ENCODE results near the gene SEC11C. TPM values are rescaled to one million over a fixed set of nuclear protein-coding genes. Genes with fewer than 3 reads are reported as not detected.

The SEC11C gene
- total and polyA plus RNA-seq, 2 of the 8 experiments (the other 6 are each of a cell fraction or from before 2014, with no cell fraction given) = 27.1 to 59.3 TPM

- no peak overlapping the region for H4K5ac ChIP-seq (ENCODE audit: insufficient read length, low read depth, low read length)
- no peak for TF ChIP-seq NRF1 (IDR thresholded peaks at IDR 0.05; ENCODE audit: low read depth, low read length)
- TF ChIP-seq KDM5A (IDR thresholded peaks at IDR 0.05; ENCODE audit: low read length) = no peak
- no peak for TF ChIP-seq POU5F1 (IDR thresholded peaks at IDR 0.05; ENCODE audit: low read depth, low read length)
- TF ChIP-seq E2F6 (IDR thresholded peaks at IDR 0.05) = no peak
- no peak for TF ChIP-seq JUN (IDR thresholded peaks at IDR 0.05; ENCODE audit: low read depth, low read length)
- TF ChIP-seq SIN3A (conservative IDR thresholded peaks at IDR 0.05 in 1 of 2, IDR thresholded peaks at IDR 0.05 in 1 of 2; ENCODE audit: low read depth in 1 of 2, low read length in 2 of 2) = no peak
- no peak for TF ChIP-seq TBP (IDR thresholded peaks at IDR 0.05; ENCODE audit: low read depth, low read length)
- no peak for TF ChIP-seq GTF2F1 (IDR thresholded peaks at IDR 0.05; ENCODE audit: borderline replicate concordance, low read depth, low read length)
- TF ChIP-seq BCL11A (IDR thresholded peaks at IDR 0.05; ENCODE audit: low read depth in 2 of 2, low read length in 2 of 2) = no peak
- no peak for TF ChIP-seq CEBPB (IDR thresholded peaks at IDR 0.05; ENCODE audit: low read depth, low read length)
- TF ChIP-seq EZH2 (IDR thresholded peaks at IDR 0.05; ENCODE audit: low read depth, low read length, severe bottlenecking) = no peak
- no peak for TF ChIP-seq SP1 (IDR thresholded peaks at IDR 0.05; ENCODE audit: low read depth, low read length)
- no peak for TF ChIP-seq CBX8 (IDR thresholded peaks at IDR 0.05; ENCODE audit: borderline replicate concordance, low read depth, low read length)
- TF ChIP-seq FOSL1 (IDR thresholded peaks at IDR 0.05; ENCODE audit: insufficient read depth, low read depth, low read length) = no peak
Observed at GRCh38 chr18:59142274-59142673, 2.6 kb downstream of the SEC11C start.

More at GRCh38 chr18:59142274-59142673, 2.6 kb downstream of the SEC11C start:
- Histone ChIP-seq H3K14ac (ENCODE audit: insufficient read length) (no peak overlapping the region), H3K18ac (ENCODE audit: extremely low read depth, low read length) (no peak overlapping the region), H3K9ac (replicated peaks in 1 of 4; ENCODE audit: extremely low read depth in 1 of 4, low read depth in 3 of 4, low read length in 3 of 4) (no peak overlapping the region), H3K27me3 (replicated peaks in 1 of 4; ENCODE audit: control insufficient read depth in 3 of 4, extremely low read depth in 1 of 4, insufficient read depth in 3 of 4, low read length in 3 of 4) (no peaks in the 10 kb centered on the region), H3K36me3 (ENCODE audit: control insufficient read depth in 2 of 4, insufficient read depth in 4 of 4, low read length in 3 of 4) (no peaks in the 10 kb centered on the region), H3K23me2 (ENCODE audit: low read depth, low read length) (peaks cover 3% of the 10 kb centered on the region), H2BK5ac (ENCODE audit: low read depth, low read length) (no peak overlapping the region), H2BK15ac (ENCODE audit: low read length) (no peak overlapping the region), H3K4me2 (ENCODE audit: insufficient read depth in 1 of 2, low read depth in 2 of 2, low read length in 2 of 2) (no peak overlapping the region), H4K91ac (replicated peaks; ENCODE audit: insufficient read length, low read length) (no peak overlapping the region), H3K23ac (ENCODE audit: insufficient read length) (no peak overlapping the region), H3K4me1 (replicated peaks in 1 of 4; ENCODE audit: control insufficient read depth in 3 of 4, insufficient read depth in 4 of 4, low read length in 3 of 4) (peaks cover 0 to 7% (median 2%) of the 10 kb centered on the region in 4 experiments; a peak in 4 of 7 replicates), H3K4ac (replicated peaks; ENCODE audit: insufficient read length, low read depth, low read length) (no peak overlapping the region), H3K79me2 (ENCODE audit: control insufficient read depth in 1 of 2, insufficient read depth in 2 of 2, low read length in 2 of 2) (peaks cover 0 to 39% of the 10 kb centered on the region in 2 experiments; a peak in 2 of 4 replicates), H2AK5ac (ENCODE audit: low read depth, low read length) (no peak overlapping the region), H3K4me3 (ENCODE audit: extremely low read depth in 1 of 4, insufficient read depth in 2 of 4, low read depth in 3 of 4, low read length in 4 of 4) (no peak overlapping the region), H3K56ac (replicated peaks; ENCODE audit: insufficient read length, low read depth, low read length) (no peak overlapping the region), H4K20me1 (replicated peaks in 1 of 2; ENCODE audit: control insufficient read depth in 1 of 2, insufficient read depth in 2 of 2, low read length in 2 of 2) (peaks cover 0 to 3% of the 10 kb centered on the region in 2 experiments), H2BK20ac (ENCODE audit: low read length) (no peak overlapping the region), H2AFZ (ENCODE audit: low read length) (no peak overlapping the region), H3K79me1 (ENCODE audit: low read depth, low read length) (0 out of 2 replicates have a peak, but pooled peaks cover 3% of the 10 kb centered on the region), H2BK12ac (ENCODE audit: low read depth, low read length) (no peak overlapping the region), H3K27ac (ENCODE audit: low read depth, low read length) (no peak overlapping the region), H4K8ac (ENCODE audit: extremely low read depth, insufficient read depth, low read length) (no peak overlapping the region), H2BK120ac (replicated peaks; ENCODE audit: low read depth, low read length) (no peak overlapping the region), H3K9me3 (ENCODE audit: insufficient read depth in 2 of 2, low read depth in 1 of 2, low read length in 1 of 2) (no peaks in the 10 kb centered on the region)
- WGBS, 2 experiments (ENCODE audit: extremely low coverage in 1 of 2, insufficient coverage in 1 of 2, insufficient read length in 1 of 2, insufficient replicate concordance in 2 of 2, low coverage in 1 of 2, low lambda C conversion rate in 2 of 2, missing lambda C conversion rate in 1 of 2) = 83% methylated on average over 6 of the region's 6 CpGs; no CpG with 5 or more reads in 1 of the 2 experiments
- DNase-seq (ENCODE audit: low read depth in 1 of 2, low spot score in 2 of 2) (no peak), FAIRE-seq (no peak)
- ChIA-PET CTCF (ENCODE audit: partially characterized antibody) (interaction anchor here (0.8 to 1.6 kb wide), 2 partner anchors 15 to 29 kb away, joined by 3 read pairs; no protein-coding TSS in a partner anchor), POLR2A (ENCODE audit: partially characterized antibody) (interaction anchor here (1.1 kb wide), 1 partner anchor 36 kb away, joined by 3 read pairs; no protein-coding TSS in a partner anchor)
